DMS153 treated with DMSO at 0.1 percent for 48 hours (cell line): Measurements from ENCODE around the gene ZC3H18.

Experiments
- DNase-seq: peaks from one replicate; lab custom pipeline; 2025; ENCODE audit not compliant: unreplicated experiment; lab: John Stamatoyannopoulos, UW

The ZC3H18 gene

GRCh38 chr16:88671806-88672205 is 101.6 kb downstream of the ZC3H18 start:
- no peak for DNase-seq

GRCh38 chr16:88672776-88673175 is 102.6 kb downstream of the ZC3H18 start:
- DNase-seq: no peak

GRCh38 chr16:88673716-88674379 is 103.6 kb downstream of the ZC3H18 start:
- no peak for DNase-seq

GRCh38 chr16:88676502-88677242 is 106.5 kb downstream of the ZC3H18 start:
- DNase-seq: no peak

- no peak for DNase-seq
Measured at GRCh38 chr16:88677721-88678120, 107.5 kb downstream of the ZC3H18 start.

- DNase-seq: no peak
Measured at GRCh38 chr16:88678224-88678979, 108.2 kb downstream of the ZC3H18 start.

- no peak for DNase-seq
Measured at GRCh38 chr16:88680554-88681083, 110.4 kb downstream of the ZC3H18 start.

- DNase-seq: no peak
Measured at GRCh38 chr16:88681084-88681680, 111.0 kb downstream of the ZC3H18 start.
